ENCODE measurements around the gene LMO3. TPM values are rescaled to one million over a fixed set of nuclear protein-coding genes. Genes with fewer than 3 reads are reported as not detected.

Gene LMO3
- total RNA-seq, 1 experiment from 2014 or later: 0.34 TPM

GRCh38 chr12:16552301-16552700 is 53.7 kb downstream of the LMO3 start:
- Histone ChIP-seq H4K20me1 (ENCODE audit: insufficient read depth) (no peaks in the 10 kb centered on the region), H3K36me3 (ENCODE audit: control insufficient read depth in 1 of 2, insufficient read depth in 2 of 2, low read length in 2 of 2) (no peaks in the 10 kb centered on the region), H3K9me2 (ENCODE audit: insufficient read depth) (no peaks in the 10 kb centered on the region), H3K4me2 (ENCODE audit: low read length) (no peak overlapping the region), H3K79me2 (ENCODE audit: insufficient read depth, low read length) (no peaks in the 10 kb centered on the region), H3K27me3 (ENCODE audit: insufficient read depth, low read length) (no peaks in the 10 kb centered on the region), H3K9ac (ENCODE audit: low read length) (no peak overlapping the region), H3K4me3 (replicated peaks in 1 of 2; ENCODE audit: low read depth in 1 of 2, low read length in 2 of 2) (no peak overlapping the region), H3K27ac (ENCODE audit: low read depth, low read length) (no peak overlapping the region), H3K4me1 (ENCODE audit: control insufficient read depth in 1 of 2, insufficient read depth in 2 of 2, low read length in 2 of 2) (no peaks in the 10 kb centered on the region), H3K9me3 (ENCODE audit: control insufficient read depth in 1 of 2, insufficient read depth in 1 of 2, low read depth in 1 of 2, low read length in 2 of 2) (no peaks in the 10 kb centered on the region), H2AFZ (ENCODE audit: low read depth, low read length, poor library complexity, severe bottlenecking) (no peak overlapping the region)
- no peak for DNase-seq (ENCODE audit: low read depth, low spot score)
- intact Hi-C loops (cut with micrococcal nuclease): no loop called here
- ATAC-seq: no peak
- BruUV-seq (replicated peaks): no TSS peak
- POLR2A ChIA-PET: no interaction called here
- CTCF ChIA-PET: no interaction called here
- TF ChIP-seq EZH2phosphoT487 (IDR thresholded peaks at IDR 0.05; ENCODE audit: borderline replicate concordance): no peak
- no peak for TF ChIP-seq TCF7L2 (IDR thresholded peaks at IDR 0.05; ENCODE audit: borderline replicate concordance, extremely low read depth, insufficient read depth, insufficient read length)
- TF ChIP-seq EZH2 (IDR thresholded peaks at IDR 0.05): no peak
- no peak for TF ChIP-seq EGR1 (IDR thresholded peaks at IDR 0.05; ENCODE audit: low read depth)
- no peak for TF ChIP-seq SP1 (IDR thresholded peaks at IDR 0.05; ENCODE audit: low read depth)
- TF ChIP-seq POLR2A (IDR thresholded peaks at IDR 0.05; ENCODE audit: borderline replicate concordance, extremely low read depth, insufficient read depth, insufficient read length): no peak
- TF ChIP-seq REST (IDR thresholded peaks at IDR 0.05; ENCODE audit: low read depth): no peak
- TF ChIP-seq RAD21 (IDR thresholded peaks at IDR 0.05; ENCODE audit: low read depth): no peak
- no peak for TF ChIP-seq ZNF274 (IDR thresholded peaks at IDR 0.05; ENCODE audit: low read depth, low read length)
- no peak for TF ChIP-seq JUND (IDR thresholded peaks at IDR 0.05)
- RAD21 ChIA-PET (ENCODE audit: low non-redundant PET in 1 of 2, low total read pairs in 2 of 2, uncharacterized antibody in 2 of 2, unreplicated experiment in 2 of 2): no interaction called here
